ENCODE results near the gene CRIP1. TPM values are rescaled to one million over a fixed set of nuclear protein-coding genes. Genes with fewer than 3 reads are reported as not detected.
A peak's percentile ranks its signal among the peaks of the same experiment; 100 is the strongest.

CRIP1 gene
- total and polyA plus RNA-seq, 10 of the 15 experiments (the other 5 are each of a cell fraction or from before 2014, with no cell fraction given): 66.8 to 259 (median 154) TPM

DNA sequence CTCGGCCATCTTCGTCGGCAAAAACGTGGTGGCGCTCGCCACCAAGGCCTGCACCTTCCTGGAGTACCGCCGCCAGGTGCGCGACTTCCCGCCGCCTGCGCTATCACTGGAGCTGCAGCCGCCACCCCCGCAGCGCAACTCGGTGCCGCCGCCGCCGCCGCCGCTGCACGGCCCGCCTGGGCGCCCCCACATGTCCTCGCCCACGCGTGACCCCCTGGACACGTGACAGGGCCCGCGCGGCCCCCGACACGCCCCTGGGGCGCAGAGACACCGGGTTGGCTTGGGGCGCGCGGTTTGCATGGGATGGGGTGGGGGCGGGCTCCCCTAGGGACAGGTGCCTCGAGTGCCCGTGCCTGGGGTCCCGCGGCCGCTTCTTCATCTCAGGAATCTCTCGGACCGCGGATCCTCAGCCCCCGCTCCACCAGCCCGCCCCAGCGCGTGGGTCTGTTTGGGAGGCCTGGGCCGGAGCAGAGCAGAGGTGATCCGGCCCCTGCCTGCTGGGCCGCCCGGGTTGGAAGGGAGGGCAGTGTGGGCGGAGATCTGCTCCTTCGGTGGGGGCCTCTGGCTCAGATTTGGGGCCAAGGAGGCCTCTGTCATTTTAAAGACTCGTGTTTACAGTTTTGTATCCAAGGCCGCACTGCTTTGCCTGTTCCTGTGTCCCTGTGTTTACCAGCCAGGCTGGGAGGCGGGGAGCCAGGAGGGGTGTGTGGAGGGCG, 43.0 kb downstream of the CRIP1 start (continued):
- TF ChIP-seq, protein P1, sequence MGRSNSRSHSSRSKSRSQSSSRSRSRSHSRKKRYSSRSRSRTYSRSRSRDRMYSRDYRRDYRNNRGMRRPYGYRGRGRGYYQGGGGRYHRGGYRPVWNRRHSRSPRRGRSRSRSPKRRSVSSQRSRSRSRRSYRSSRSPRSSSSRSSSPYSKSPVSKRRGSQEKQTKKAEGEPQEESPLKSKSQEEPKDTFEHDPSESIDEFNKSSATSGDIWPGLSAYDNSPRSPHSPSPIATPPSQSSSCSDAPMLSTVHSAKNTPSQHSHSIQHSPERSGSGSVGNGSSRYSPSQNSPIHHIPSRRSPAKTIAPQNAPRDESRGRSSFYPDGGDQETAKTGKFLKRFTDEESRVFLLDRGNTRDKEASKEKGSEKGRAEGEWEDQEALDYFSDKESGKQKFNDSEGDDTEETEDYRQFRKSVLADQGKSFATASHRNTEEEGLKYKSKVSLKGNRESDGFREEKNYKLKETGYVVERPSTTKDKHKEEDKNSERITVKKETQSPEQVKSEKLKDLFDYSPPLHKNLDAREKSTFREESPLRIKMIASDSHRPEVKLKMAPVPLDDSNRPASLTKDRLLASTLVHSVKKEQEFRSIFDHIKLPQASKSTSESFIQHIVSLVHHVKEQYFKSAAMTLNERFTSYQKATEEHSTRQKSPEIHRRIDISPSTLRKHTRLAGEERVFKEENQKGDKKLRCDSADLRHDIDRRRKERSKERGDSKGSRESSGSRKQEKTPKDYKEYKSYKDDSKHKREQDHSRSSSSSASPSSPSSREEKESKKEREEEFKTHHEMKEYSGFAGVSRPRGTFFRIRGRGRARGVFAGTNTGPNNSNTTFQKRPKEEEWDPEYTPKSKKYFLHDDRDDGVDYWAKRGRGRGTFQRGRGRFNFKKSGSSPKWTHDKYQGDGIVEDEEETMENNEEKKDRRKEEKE (IDR thresholded peaks at IDR 0.05): no peak
- TF ChIP-seq FOS (IDR thresholded peaks at IDR 0.05; ENCODE audit: borderline replicate concordance, extremely low read depth, insufficient read length) (no peak), CHD1 (IDR thresholded peaks at IDR 0.05; ENCODE audit: low read depth, low read length) (no peak), GATAD2B (conservative IDR thresholded peaks at IDR 0.05; ENCODE audit: low read depth) (0 out of 2 replicates have a peak, but pooled peaks have one; percentile 4), MXI1 (IDR thresholded peaks at IDR 0.05; ENCODE audit: low read depth, low read length) (no peak), SMAD1 (IDR thresholded peaks at IDR 0.05; ENCODE audit: low read depth, partially characterized antibody) (no peak), PAX8 (IDR thresholded peaks at IDR 0.05) (no peak), IRF4 (IDR thresholded peaks at IDR 0.05; ENCODE audit: low read depth, low read length) (no peak), NR2C2 (IDR thresholded peaks at IDR 0.05; ENCODE audit: borderline replicate concordance, control insufficient read depth, insufficient read length, low read depth) (no peak), TARDBP (IDR thresholded peaks at IDR 0.05; ENCODE audit: borderline replicate concordance) (no peak), KLF5 (IDR thresholded peaks at IDR 0.05; ENCODE audit: partially characterized antibody) (no peak), SP1 (IDR thresholded peaks at IDR 0.05; ENCODE audit: low read depth, low read length) (no peak), EGR1 (IDR thresholded peaks at IDR 0.05; ENCODE audit: borderline replicate concordance in 1 of 2, low read depth in 2 of 2, low read length in 2 of 2) (peak in 1 of 2 experiments; percentile 45; a peak in 2 of 3 replicates), NFIC (IDR thresholded peaks at IDR 0.05; ENCODE audit: low read depth, low read length) (no peak), TCF7 (IDR thresholded peaks at IDR 0.05; ENCODE audit: borderline replicate concordance) (no peak), PAX5 (IDR thresholded peaks at IDR 0.05; ENCODE audit: borderline replicate concordance, low read depth, low read length) (no peak)
- TF ChIP-seq, protein P2, sequence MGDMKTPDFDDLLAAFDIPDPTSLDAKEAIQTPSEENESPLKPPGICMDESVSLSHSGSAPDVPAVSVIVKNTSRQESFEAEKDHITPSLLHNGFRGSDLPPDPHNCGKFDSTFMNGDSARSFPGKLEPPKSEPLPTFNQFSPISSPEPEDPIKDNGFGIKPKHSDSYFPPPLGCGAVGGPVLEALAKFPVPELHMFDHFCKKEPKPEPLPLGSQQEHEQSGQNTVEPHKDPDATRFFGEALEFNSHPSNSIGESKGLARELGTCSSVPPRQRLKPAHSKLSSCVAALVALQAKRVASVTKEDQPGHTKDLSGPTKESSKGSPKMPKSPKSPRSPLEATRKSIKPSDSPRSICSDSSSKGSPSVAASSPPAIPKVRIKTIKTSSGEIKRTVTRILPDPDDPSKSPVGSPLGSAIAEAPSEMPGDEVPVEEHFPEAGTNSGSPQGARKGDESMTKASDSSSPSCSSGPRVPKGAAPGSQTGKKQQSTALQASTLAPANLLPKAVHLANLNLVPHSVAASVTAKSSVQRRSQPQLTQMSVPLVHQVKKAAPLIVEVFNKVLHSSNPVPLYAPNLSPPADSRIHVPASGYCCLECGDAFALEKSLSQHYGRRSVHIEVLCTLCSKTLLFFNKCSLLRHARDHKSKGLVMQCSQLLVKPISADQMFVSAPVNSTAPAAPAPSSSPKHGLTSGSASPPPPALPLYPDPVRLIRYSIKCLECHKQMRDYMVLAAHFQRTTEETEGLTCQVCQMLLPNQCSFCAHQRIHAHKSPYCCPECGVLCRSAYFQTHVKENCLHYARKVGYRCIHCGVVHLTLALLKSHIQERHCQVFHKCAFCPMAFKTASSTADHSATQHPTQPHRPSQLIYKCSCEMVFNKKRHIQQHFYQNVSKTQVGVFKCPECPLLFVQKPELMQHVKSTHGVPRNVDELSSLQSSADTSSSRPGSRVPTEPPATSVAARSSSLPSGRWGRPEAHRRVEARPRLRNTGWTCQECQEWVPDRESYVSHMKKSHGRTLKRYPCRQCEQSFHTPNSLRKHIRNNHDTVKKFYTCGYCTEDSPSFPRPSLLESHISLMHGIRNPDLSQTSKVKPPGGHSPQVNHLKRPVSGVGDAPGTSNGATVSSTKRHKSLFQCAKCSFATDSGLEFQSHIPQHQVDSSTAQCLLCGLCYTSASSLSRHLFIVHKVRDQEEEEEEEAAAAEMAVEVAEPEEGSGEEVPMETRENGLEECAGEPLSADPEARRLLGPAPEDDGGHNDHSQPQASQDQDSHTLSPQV (IDR thresholded peaks at IDR 0.05): no peak
- TF ChIP-seq, protein P3, sequence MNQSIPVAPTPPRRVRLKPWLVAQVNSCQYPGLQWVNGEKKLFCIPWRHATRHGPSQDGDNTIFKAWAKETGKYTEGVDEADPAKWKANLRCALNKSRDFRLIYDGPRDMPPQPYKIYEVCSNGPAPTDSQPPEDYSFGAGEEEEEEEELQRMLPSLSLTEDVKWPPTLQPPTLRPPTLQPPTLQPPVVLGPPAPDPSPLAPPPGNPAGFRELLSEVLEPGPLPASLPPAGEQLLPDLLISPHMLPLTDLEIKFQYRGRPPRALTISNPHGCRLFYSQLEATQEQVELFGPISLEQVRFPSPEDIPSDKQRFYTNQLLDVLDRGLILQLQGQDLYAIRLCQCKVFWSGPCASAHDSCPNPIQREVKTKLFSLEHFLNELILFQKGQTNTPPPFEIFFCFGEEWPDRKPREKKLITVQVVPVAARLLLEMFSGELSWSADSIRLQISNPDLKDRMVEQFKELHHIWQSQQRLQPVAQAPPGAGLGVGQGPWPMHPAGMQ (IDR thresholded peaks at IDR 0.05; ENCODE audit: borderline replicate concordance): no peak
- TF ChIP-seq, protein P4, sequence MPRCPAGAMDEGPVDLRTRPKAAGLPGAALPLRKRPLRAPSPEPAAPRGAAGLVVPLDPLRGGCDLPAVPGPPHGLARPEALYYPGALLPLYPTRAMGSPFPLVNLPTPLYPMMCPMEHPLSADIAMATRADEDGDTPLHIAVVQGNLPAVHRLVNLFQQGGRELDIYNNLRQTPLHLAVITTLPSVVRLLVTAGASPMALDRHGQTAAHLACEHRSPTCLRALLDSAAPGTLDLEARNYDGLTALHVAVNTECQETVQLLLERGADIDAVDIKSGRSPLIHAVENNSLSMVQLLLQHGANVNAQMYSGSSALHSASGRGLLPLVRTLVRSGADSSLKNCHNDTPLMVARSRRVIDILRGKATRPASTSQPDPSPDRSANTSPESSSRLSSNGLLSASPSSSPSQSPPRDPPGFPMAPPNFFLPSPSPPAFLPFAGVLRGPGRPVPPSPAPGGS (IDR thresholded peaks at IDR 0.05; ENCODE audit: borderline replicate concordance, insufficient read depth, low read depth, low read length, poor library complexity, severe bottlenecking): no peak

Data from GM12878 (cell line).